Stimulated activated CD4-positive, alpha-beta T cell treated with anti-CD3 and anti-CD28 coated beads, Interleukin-2, amount 100 ng/mL, for 4 hours (primary cell): ENCODE results near the gene DAB1.
A peak's percentile ranks its signal among the peaks of the same experiment; 100 is the strongest.

ENCODE experiments used
- DNase-seq: peaks from one replicate; pipeline ENCODE4 v3.0.0-alpha.2; 2020; ENCODE audit warnings: low read depth

The DAB1 gene

GRCh38 chr1:57316291-57316690, 107.6 kb downstream of the DAB1 start:
- no peak for DNase-seq

GRCh38 chr1:57312869-57313268, 111.0 kb downstream of the DAB1 start:
- DNase-seq = no peak

GRCh38 chr1:57311411-57311810, 112.4 kb downstream of the DAB1 start:
- DNase-seq = no peak

GRCh38 chr1:57311006-57311405, 112.9 kb downstream of the DAB1 start:
- DNase-seq = no peak

GRCh38 chr1:57309630-57310029, 114.2 kb downstream of the DAB1 start:
- DNase-seq = no peak

- DNase-seq = peak; percentile 11
These were observed 116.3 kb downstream of the DAB1 start for GRCh38 chr1:57307392-57308170.

GRCh38 chr1:57304591-57304990, 119.3 kb downstream of the DAB1 start:
- DNase-seq = no peak

GRCh38 chr1:57302812-57303596, 120.9 kb downstream of the DAB1 start:
- DNase-seq = no peak

GRCh38 chr1:57300186-57300585, 123.7 kb downstream of the DAB1 start:
- no peak for DNase-seq

GRCh38 chr1:57296726-57297250, 127.1 kb downstream of the DAB1 start:
- DNase-seq = no peak

- no peak for DNase-seq
These were observed 128.5 kb downstream of the DAB1 start for GRCh38 chr1:57295326-57295725.

GRCh38 chr1:57294177-57294576, 129.7 kb downstream of the DAB1 start:
- DNase-seq = no peak

GRCh38 chr1:57293214-57293613, 130.6 kb downstream of the DAB1 start:
- DNase-seq = no peak

GRCh38 chr1:57289781-57290180, 134.1 kb downstream of the DAB1 start:
- no peak for DNase-seq

- DNase-seq = no peak
These were observed 137.9 kb downstream of the DAB1 start for GRCh38 chr1:57285992-57286391.

- DNase-seq = no peak
These were observed 141.4 kb downstream of the DAB1 start for GRCh38 chr1:57282411-57282810.

GRCh38 chr1:57281324-57281723, 142.5 kb downstream of the DAB1 start:
- DNase-seq = no peak

GRCh38 chr1:57279909-57280666, 143.8 kb downstream of the DAB1 start:
- no peak for DNase-seq

- DNase-seq = no peak
These were observed 145.3 kb downstream of the DAB1 start for GRCh38 chr1:57278558-57278957.

GRCh38 chr1:57277681-57278080, 146.2 kb downstream of the DAB1 start:
- no peak for DNase-seq

GRCh38 chr1:57276918-57277317, 146.9 kb downstream of the DAB1 start:
- DNase-seq = no peak

- no peak for DNase-seq
These were observed 151.3 kb downstream of the DAB1 start for GRCh38 chr1:57272601-57273000.
